Gastroesophageal sphincter (tissue), 4 donors: ENCODE measurements around the gene PARD3. TPM values are rescaled to one million over a fixed set of nuclear protein-coding genes. Genes with fewer than 3 reads are reported as not detected.

Source experiments
- ATAC-seq: fragments of 150-250 bp; one replicate; pipeline ENCODE4 v1.9.1; 2016; ENCODE audit warnings: mild to moderate bottlenecking, moderate library complexity
- H3K27ac ChIP-seq, 4 donors: fragments of 200-600 bp; sonication (generic) in 3 of 4; 1 replicate in 3 of 4; 2 replicates in 1 of 4; pipeline ENCODE4 v1.5.1; 2016 to 2019
- H3K27me3 ChIP-seq: fragments of 200-600 bp; sonication (generic); one replicate; pipeline ENCODE4 v1.5.1; 2019
- H3K36me3 ChIP-seq, 2 donors: fragments of 200-600 bp; sonication (generic); one replicate each; pipeline ENCODE4 v1.5.1; 2019; ENCODE audit warnings: control low read depth in 1 of 2
- H3K4me1 ChIP-seq, 3 donors: fragments of 200-600 bp; sonication (generic); 1 replicate in 2 of 3; 2 replicates in 1 of 3; pipeline ENCODE4 v1.5.1; 2016 to 2019; ENCODE audit warnings: control low read depth in 2 of 3
- H3K4me3 ChIP-seq, 2 donors: fragments of 200-600 bp; sonication (generic); one replicate each; pipeline ENCODE4 v1.5.1; 2019; ENCODE audit warnings: mild to moderate bottlenecking in 1 of 2, moderate library complexity in 1 of 2
- H3K9me3 ChIP-seq, 3 donors: fragments of 200-600 bp; sonication (generic); one replicate each; pipeline ENCODE4 v1.5.1; 2017 to 2019; ENCODE audit warnings: control low read depth in 2 of 3
- EP300 ChIP-seq: sonication (generic); formaldehyde crosslinking; IDR thresholded peaks from one replicate; pipeline ENCODE4 v1.6.1; 2017; ENCODE audit warnings: antibody characterized with exemption, mild to moderate bottlenecking
- POLR2A ChIP-seq, 2 donors: fragments of 450-650 bp; IDR thresholded peaks; one replicate each; pipeline ENCODE4 v1.6.1; 2017; ENCODE audit warnings: antibody characterized with exemption in 2 of 2, mild to moderate bottlenecking in 2 of 2, moderate library complexity in 1 of 2
- POLR2AphosphoS5 ChIP-seq: sonication (generic); formaldehyde crosslinking; IDR thresholded peaks from one replicate; pipeline ENCODE4 v1.6.1; 2017; ENCODE audit warnings: antibody characterized with exemption
- WGBS, 2 donors: methylation state at CpG; one replicate each; pipeline ENCODE4 v1.1.5; 2018; ENCODE audit warnings: low coverage in 1 of 2; 5-methylcytosine and 5-hydroxymethylcytosine counted together
- total RNA-seq, 4 donors: library from RNA; depleted of rRNA; stranded (reverse); fragments of >200 nt; gene quantifications; one replicate each; pipeline ENCODE4 v1.1.0, GENCODE V29; 2016
- TF ChIP-seq, protein P1 (sequence below), 4 experiments: fragments of 200-600 bp in 2 of 4; fragments of 450-650 bp in 2 of 4; sonication (generic) in 1 of 4; IDR thresholded peaks; one replicate each; pipeline ENCODE4 v1.5.1; 2017 to 2019; ENCODE audit warnings: antibody characterized with exemption in 4 of 4, mild to moderate bottlenecking in 2 of 4, moderate library complexity in 2 of 4

Gene PARD3
- total RNA-seq, 4 donors from 2014 or later = 101 to 127 (median 115) TPM

DNA sequence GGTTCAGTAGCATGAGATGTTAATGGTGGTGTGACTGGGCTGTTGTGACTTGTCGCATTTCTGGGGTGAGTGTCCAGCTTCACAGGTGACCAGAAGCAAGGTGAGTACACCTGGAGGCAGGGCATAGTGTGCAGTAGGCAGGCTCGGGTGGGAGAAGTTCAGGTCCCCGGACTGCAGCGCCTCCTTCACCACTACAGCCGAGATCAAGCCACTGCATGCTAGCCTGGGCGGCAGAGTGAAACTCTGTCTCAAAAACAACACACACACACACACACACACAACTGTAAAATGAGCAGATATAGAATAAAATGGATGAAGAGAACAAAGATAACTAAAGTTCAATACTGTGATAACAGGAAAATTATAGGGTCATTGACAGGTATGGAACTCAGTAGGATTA lies 11.1 kb upstream of the PARD3 start:
- Histone ChIP-seq H3K36me3 (no peaks in the 10 kb centered on the region), H3K27me3 (no peaks in the 10 kb centered on the region), H3K4me1 (no peaks in the 10 kb centered on the region), H3K9me3 (no peaks in the 10 kb centered on the region), H3K4me3 (no peak overlapping the region), H3K27ac (no peak overlapping the region)
- ATAC-seq = no peak
- TF ChIP-seq, protein P1, sequence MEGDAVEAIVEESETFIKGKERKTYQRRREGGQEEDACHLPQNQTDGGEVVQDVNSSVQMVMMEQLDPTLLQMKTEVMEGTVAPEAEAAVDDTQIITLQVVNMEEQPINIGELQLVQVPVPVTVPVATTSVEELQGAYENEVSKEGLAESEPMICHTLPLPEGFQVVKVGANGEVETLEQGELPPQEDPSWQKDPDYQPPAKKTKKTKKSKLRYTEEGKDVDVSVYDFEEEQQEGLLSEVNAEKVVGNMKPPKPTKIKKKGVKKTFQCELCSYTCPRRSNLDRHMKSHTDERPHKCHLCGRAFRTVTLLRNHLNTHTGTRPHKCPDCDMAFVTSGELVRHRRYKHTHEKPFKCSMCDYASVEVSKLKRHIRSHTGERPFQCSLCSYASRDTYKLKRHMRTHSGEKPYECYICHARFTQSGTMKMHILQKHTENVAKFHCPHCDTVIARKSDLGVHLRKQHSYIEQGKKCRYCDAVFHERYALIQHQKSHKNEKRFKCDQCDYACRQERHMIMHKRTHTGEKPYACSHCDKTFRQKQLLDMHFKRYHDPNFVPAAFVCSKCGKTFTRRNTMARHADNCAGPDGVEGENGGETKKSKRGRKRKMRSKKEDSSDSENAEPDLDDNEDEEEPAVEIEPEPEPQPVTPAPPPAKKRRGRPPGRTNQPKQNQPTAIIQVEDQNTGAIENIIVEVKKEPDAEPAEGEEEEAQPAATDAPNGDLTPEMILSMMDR (IDR thresholded peaks at IDR 0.05) = no peak
- TF ChIP-seq POLR2A (IDR thresholded peaks at IDR 0.05) (no peak), EP300 (no peak), POLR2AphosphoS5 (no peak)
- 86% methylated on average over 3 of the region's 6 CpGs; no CpG with 5 or more reads in 1 of the 2 donors for WGBS, 2 donors

DNA sequence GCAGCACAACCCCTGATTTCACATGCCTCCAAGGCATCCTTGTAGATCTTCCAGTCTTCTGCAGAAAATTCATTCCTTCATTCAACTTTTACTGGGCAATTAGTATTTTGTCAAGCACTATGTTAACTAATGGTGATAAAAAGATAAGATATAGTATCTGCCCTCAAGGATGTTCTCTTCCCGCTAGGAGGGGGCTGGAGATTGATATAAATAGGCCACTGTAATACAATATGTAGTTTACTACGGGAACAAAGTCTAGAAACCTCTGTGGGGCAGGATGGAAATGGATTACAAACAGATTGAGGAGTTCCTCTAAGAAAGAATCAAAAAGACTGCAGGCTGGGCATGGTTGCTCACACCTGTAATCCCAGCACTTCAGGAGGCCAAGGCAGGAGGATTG lies 10.3 kb upstream of the PARD3 start:
- no peak for ATAC-seq
- Histone ChIP-seq H3K9me3 (no peaks in the 10 kb centered on the region), H3K27me3 (no peaks in the 10 kb centered on the region), H3K4me1 (no peaks in the 10 kb centered on the region), H3K36me3 (no peaks in the 10 kb centered on the region), H3K4me3 (no peak overlapping the region), H3K27ac (no peak overlapping the region)
- WGBS, 2 donors = 88 to 94% methylated on average over 2 of the region's 2 CpGs
- TF ChIP-seq POLR2A (IDR thresholded peaks at IDR 0.05) (no peak), POLR2AphosphoS5 (no peak), EP300 (no peak)
- TF ChIP-seq, protein P1 (IDR thresholded peaks at IDR 0.05) = no peak

DNA sequence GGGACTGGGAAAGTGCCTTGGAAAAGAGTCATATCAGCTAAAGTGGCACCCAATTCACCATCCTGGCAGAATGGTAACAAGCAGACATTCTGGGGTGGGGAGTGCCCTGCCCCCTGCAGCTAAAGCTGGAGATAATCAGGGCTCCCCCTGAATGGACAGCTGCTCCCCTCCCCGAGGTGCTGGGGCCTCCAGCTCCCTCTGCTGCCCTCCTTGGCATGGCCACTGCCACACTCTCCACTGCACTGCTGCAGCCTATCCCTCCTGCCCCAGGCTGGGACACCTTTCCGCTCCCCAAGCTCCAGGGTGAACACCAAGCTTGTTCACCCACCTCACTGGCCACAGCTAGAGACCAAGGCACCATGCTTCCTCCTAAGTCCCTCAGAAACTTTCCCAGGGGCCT lies 9.8 kb upstream of the PARD3 start:
- no peak for TF ChIP-seq POLR2A (IDR thresholded peaks at IDR 0.05)
- TF ChIP-seq, protein P1 (IDR thresholded peaks at IDR 0.05) = peak in 1 of 4 experiments; percentile 50

DNA sequence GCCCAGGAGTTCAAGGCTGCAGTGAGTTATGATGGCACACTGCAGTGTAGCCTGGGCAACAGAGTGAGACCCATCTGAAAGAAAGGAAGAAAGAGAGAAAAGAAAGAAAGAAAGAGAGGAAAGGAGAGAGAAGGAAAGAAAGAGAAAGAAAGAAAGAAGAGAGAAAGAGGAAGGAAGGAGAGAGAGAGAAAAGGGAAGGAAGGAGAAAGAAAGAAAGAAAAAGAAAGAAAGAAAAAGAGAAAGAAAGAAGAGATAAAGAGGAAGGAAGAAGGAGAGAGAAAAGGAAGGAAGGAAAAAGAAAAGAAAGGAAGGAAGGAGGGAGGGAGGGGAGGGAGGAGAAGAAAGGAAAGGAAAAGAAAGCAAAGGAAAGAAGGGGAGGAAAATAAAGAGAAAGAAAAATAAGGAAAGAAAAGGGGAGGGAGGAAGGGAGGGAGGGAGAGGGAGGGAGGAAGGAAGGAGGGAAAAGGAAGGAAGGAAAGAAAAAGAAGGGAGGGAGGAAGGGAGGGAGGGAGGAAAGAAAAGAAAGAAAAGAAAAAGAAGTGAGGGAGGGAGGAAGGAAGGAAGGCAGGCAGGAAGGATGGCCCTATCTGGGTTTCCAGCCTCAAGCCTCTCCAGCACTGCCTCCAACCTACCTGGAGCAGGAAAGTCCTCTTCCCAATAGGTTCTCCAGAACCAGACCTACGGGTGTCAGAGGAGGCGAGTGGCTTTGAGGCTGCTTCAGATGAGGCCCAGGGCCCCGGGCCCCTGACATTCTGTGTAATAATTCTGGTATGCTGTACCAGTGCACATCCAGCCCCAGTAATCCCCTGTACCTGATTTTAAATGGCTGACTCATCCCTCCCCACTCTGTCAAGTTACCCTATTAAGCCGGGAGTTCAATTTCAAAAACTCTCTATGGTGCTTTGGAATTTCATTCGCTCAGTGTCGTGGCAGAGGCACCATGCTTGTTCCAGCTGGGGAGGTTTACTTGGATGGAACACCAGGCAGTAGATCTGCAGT lies 6.8 kb upstream of the PARD3 start:
- Histone ChIP-seq H3K4me3 (no peak overlapping the region), H3K9me3 (no peaks in the 10 kb centered on the region), H3K27me3 (no peaks in the 10 kb centered on the region), H3K27ac (no peak overlapping the region), H3K36me3 (no peaks in the 10 kb centered on the region), H3K4me1 (peaks cover 0 to 3% (median 0%) of the 10 kb centered on the region in 3 donors)
- TF ChIP-seq, protein P1 (IDR thresholded peaks at IDR 0.05) = no peak
- TF ChIP-seq EP300 (no peak), POLR2A (IDR thresholded peaks at IDR 0.05) (no peak), POLR2AphosphoS5 (no peak)
- WGBS, 2 donors = 75 to 90% methylated on average over 4 to 6 of the region's 6 CpGs
- ATAC-seq = no peak

More for the DNA sequence above, 9.8 kb upstream of the PARD3 start:
- no peaks in the 10 kb centered on the region for H3K27me3 ChIP-seq
- H3K4me1 ChIP-seq = no peaks in the 10 kb centered on the region
- no peak for ATAC-seq
- H3K9me3 ChIP-seq = no peaks in the 10 kb centered on the region
- H3K36me3 ChIP-seq = no peaks in the 10 kb centered on the region
- H3K27ac ChIP-seq = no peak overlapping the region
- WGBS, 2 donors = no CpG with 5 or more reads among the region's 2 CpGs
- no peak overlapping the region for H3K4me3 ChIP-seq

DNA sequence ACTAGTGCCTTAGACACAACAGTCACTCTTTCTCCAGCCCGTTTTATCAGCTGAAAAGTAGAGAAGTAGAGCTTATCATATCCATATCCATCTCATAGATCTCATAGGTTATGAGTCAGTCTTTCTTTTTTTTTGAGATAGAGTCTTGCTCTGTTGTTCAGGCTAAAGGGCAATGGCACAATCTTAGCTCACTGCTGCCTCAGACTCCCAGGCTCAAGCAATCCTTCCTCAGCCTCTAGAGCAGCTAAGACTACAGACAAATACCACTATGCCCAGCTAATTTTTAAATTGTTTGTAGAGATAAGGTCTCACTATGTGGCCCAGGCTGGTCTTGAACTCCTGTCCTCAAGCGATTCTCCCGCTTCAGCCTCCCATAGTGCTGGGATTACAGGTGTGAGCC lies 2.5 kb upstream of the PARD3 start:
- H3K36me3 ChIP-seq = no peaks in the 10 kb centered on the region
- no peaks in the 10 kb centered on the region for H3K27me3 ChIP-seq
- TF ChIP-seq, protein P1 (IDR thresholded peaks at IDR 0.05) = no peak
- TF ChIP-seq POLR2AphosphoS5 (no peak), EP300 (no peak), POLR2A (IDR thresholded peaks at IDR 0.05) (no peak)
- ATAC-seq = no peak
- no peaks in the 10 kb centered on the region for H3K9me3 ChIP-seq
- no peak overlapping the region for H3K4me3 ChIP-seq
- no peak overlapping the region for H3K27ac ChIP-seq
- peaks cover 2 to 36% (median 4%) of the 10 kb centered on the region in 3 donors for H3K4me1 ChIP-seq
- 91% methylated on average over 2 of the region's 3 CpGs; no CpG with 5 or more reads in 1 of the 2 donors for WGBS, 2 donors
